Measurements from ENCODE around the gene CPA2.
"Not testable (repeated sequence)": the region's sequence is repeated elsewhere in the genome, so short reads cannot be mapped to it uniquely, and the experiment has no call there.

CPA2 gene

GRCh38 chr7:130319541-130319940 is 52.9 kb downstream of the CPA2 start:
- DNase-seq: no peak

DNA sequence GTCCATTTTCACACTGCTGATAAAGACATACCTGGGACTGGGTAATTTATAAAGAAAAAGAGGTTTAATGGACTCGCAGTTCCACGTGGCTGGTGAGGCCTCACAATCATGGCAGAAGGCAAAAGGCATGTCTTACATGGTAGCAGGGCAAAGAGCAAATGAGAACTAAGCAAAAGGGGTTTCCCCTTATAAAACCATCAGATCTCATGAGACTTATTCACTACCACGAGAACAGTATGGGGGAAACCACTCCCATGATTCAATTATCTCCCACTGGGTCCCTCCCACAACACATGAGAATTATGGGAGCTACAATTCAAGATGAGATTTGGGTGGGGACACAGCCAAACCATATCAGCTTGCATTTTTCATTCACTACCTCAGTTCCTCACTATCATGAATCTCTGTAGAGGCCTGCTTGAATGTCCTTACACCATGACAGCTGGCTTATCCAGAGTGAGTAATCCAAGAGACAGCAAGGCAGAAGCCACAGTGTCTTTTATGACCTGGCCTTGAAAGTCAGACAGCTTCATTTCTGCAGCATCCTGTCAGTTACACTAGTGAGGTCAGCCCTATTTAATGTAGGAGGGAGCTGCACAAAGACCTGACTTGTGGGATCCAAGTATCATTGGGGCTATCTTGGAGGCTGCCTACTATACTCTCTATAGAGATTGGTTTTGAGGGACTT is 55.0 kb downstream of the CPA2 start:
- DNase-seq: not testable (repeated sequence)

DNA sequence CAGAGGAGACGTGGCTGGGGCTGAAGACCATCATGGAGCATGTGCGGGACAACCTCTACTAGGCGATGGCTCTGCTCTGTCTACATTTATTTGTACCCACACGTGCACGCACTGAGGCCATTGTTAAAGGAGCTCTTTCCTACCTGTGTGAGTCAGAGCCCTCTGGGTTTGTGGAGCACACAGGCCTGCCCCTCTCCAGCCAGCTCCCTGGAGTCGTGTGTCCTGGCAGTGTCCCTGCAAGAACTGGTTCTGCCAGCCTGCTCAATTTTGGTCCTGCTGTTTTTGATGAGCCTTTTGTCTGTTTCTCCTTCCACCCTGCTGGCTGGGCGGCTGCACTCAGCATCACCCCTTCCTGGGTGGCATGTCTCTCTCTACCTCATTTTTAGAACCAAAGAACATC is 56.0 kb downstream of the CPA2 start:
- no peak for DNase-seq

- DNase-seq: no peak
These were observed 57.8 kb downstream of the CPA2 start for GRCh38 chr7:130324306-130324943.

DNA sequence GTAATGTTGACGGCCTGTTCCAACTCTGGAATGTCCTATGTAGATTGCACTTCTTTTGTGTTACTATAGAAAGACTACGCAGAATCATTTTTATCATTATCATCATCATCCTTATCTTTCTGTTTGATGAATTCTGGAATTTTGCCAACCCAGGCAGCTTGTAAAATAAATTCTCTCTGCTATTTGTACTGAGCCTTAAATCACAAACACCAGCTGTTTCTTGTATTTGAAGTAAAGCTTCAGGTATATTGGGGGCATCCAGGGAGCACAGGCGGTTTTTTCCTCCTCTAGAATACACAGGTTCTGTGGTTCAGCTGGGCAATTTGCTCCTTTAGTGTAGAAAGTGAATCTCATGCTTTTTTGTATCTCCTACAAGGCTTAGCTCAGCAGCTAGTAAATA is 63.0 kb downstream of the CPA2 start:
- no peak for DNase-seq

- no peak for DNase-seq
These were observed 65.8 kb downstream of the CPA2 start for GRCh38 chr7:130332259-130333053.

DNA sequence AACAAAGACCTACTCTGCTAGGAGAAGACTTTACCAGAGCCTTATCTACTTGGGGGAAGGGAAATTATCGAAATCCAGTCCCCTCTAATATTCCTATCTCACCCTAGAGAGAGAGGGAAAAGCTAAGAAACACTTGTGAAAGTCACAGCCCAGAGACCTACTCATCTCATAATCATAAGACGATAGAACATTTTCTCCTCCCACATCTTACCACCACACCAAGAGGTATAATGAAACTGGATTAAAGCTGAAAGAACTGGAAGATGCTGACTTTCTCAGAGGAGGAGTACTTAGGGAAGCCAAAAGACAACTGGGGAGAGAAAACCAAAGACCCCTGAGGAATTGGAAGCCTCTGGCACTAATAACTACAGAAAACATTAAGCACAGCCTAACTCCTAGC is 67.2 kb downstream of the CPA2 start:
- DNase-seq: no peak

DNA sequence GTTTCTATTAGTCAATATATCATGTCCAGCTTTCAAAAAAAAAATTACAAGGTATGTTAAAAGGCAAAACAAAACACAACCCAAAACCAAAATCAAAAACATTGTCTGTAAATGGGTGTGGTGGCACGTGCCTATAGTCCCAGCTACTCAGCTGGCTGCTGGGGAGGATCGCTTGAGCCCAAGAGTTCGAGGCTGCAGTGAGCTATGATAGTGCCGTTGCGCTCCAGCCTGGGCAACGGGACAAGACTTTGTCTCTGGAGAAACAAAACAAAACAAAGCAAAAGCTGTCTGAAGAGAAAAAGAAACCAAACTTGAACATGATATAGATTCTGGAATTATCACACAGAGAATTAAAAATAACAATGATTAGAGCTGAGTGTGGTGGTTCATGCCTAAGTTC is 67.6 kb downstream of the CPA2 start:
- DNase-seq: no peak

DNA sequence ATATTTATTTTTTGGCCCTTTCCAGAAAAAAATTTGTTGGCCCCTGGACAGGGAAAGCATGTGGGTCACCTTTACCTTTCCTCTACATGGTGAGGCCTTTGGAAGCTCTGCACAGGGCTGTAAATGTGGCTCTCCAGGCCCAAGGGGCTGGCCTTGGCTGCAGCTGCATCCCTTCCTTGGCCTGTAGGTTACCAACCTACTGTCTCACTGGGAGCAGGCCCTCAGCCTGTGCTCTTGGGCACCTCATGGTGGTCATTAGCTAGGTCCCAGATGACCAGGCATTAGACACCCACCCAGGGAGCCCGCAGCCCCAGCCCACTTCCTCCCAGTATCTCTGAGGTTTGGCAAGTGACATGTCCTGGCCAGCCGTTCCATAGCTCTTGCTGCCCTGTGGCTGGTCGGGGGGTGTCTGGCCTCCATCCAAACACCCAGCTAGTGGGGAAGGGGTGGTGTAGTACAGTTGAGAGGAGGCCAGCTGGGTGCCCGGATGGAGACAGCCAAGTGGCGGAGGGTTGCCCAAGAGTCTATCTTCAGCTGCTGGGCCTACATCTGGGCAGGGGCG is 70.8 kb downstream of the CPA2 start:
- no peak for DNase-seq

DNA sequence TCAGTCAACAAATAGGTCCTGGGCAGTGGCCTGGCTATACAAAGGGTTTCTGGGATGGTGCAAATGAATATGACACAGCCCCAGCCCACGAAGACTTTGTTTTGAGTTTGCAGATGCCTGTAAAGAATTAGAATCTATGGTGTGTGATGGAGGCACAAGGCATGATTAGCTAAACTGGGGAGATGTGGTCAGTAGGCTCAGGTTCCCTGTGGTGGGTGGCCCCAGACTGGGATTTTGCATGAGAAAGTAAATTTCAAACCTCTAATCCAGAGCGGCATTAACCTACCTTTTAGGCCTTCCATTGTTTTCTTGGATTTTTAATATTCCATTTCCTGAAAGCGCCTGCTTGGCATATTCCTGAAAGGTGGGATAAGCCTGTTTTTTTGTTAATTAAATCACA is 71.6 kb downstream of the CPA2 start:
- no peak for DNase-seq

All from stimulated activated CD4-positive, alpha-beta T cell treated with anti-CD3 and anti-CD28 coated beads, Interleukin-4, amount 100 ng/mL, for 4 hours (primary cell).